Measurements from ENCODE around the gene MTHFR.

DNA sequence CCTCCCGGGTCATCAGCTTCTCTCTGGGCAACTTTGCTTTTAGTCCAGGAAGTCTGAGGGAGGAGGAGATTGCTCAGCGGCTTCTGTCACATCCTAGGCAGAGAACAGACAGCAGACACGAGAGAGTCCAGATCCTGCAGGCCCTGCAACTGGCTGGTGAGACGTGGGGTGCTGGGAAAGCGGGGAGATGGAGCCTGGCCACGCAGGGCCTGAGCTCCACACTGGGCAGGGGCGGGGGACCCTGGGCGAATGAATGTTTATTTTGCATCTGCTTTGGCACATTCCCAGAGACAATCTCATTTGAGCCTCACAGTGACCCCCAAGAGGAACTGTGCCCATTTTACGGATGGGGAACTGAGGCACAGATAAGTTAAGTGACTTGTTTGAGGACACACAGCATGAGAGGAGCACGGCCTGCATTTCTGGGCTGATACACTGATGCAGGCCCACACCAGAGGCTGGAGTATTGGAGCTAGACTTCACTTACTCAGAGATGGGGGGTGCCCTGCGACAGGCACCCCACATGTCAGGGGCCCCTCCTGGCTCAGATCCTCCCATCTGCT, 34.2 kb downstream of the MTHFR start:
- TF ChIP-seq CTCF (IDR thresholded peaks at IDR 0.05) (no peak), POLR2A (IDR thresholded peaks at IDR 0.05) (no peak)

Data from gastroesophageal sphincter (tissue), 3 donors.